Panc1 (cell line): Measurements from ENCODE around the gene SUCO. TPM values are rescaled to one million over a fixed set of nuclear protein-coding genes. Genes with fewer than 3 reads are reported as not detected.
A peak's percentile ranks its signal among the peaks of the same experiment; 100 is the strongest.

ENCODE experiments used
- ATAC-seq: fragments of 200-7000 bp; cut with Tn5 transposase; 2 replicates; pipeline ENCODE4 v1.9.1; 2020; ENCODE audit warnings: mild to moderate bottlenecking, moderate library complexity
- BruUV-seq: library from RNA; stranded (reverse); fragments of 400-500 nt; replicated peaks from 2 replicates; lab custom pipeline; 2021; lab: Mats Ljungman, UMichigan
- CTCF ChIA-PET: fragments of 300-600 bp; sonication (Branson Sonifier 250); formaldehyde crosslinking; loops from one replicate; lab custom pipeline; 2022; ENCODE audit warnings: antibody characterized with exemption; lab: Charles Lee
- POLR2A ChIA-PET: fragments of 300-600 bp; sonication (Branson Sonifier 250); formaldehyde crosslinking; loops from one replicate; lab custom pipeline; 2022; ENCODE audit warnings: antibody characterized with exemption; lab: Charles Lee
- DNase-seq: peaks from one replicate; pipeline ENCODE4 v3.0.0-alpha.2; 2010; ENCODE audit warnings: low read depth, low spot score
- H3K27ac ChIP-seq: 2 replicates; pipeline ENCODE4 v1.5.1; 2011; ENCODE audit warnings: mild to moderate bottlenecking, low read length, inconsistent platforms
- H3K27me3 ChIP-seq: fragments of 200-500 bp; sonication (Bioruptor generic); 2 replicates; pipeline ENCODE4 v1.6.0; 2014; ENCODE audit warnings: low read length, inconsistent platforms; ENCODE audit not compliant: control insufficient read depth, insufficient read depth
- H3K36me3 ChIP-seq: fragments of 200-500 bp; sonication (Bioruptor generic); 2 replicates; pipeline ENCODE4 v1.5.1; 2014; ENCODE audit warnings: inconsistent platforms, mild to moderate bottlenecking, low read length, moderate library complexity; ENCODE audit not compliant: control insufficient read depth, insufficient read depth
- H3K4me1 ChIP-seq: 2 replicates; pipeline ENCODE4 v1.5.1; 2011; ENCODE audit warnings: inconsistent platforms, mild to moderate bottlenecking, low read length, moderate library complexity; ENCODE audit not compliant: control insufficient read depth, insufficient read depth
- H3K4me3 ChIP-seq, 2 experiments: 2 replicates each; pipeline ENCODE4 v1.5.1; 2011 to 2012; ENCODE audit warnings: low read depth in 2 of 2, low read length in 2 of 2, mild to moderate bottlenecking in 2 of 2, inconsistent platforms in 1 of 2, moderate library complexity in 1 of 2
- H3K9me3 ChIP-seq: fragments of 200-500 bp; sonication (Bioruptor generic); 2 replicates; pipeline ENCODE4 v1.5.1; 2014; ENCODE audit warnings: low read depth, mild to moderate bottlenecking, inconsistent platforms, low read length, moderate library complexity; ENCODE audit not compliant: control insufficient read depth, insufficient read depth
- CTCF ChIP-seq: fragments of 450-650 bp; IDR thresholded peaks from 2 replicates; pipeline ENCODE4 v1.5.1; 2017; ENCODE audit warnings: mild to moderate bottlenecking
- POLR2AphosphoS5 ChIP-seq: IDR thresholded peaks from 2 replicates; pipeline ENCODE4 v1.6.1; 2012; ENCODE audit warnings: mild to moderate bottlenecking, low read depth, low read length, moderate library complexity
- REST ChIP-seq, 2 experiments: IDR thresholded peaks; 2 replicates each; pipeline ENCODE4 v1.6.1; 2011 to 2012; ENCODE audit warnings: low read depth in 2 of 2, control low read depth in 1 of 2, low read length in 1 of 2, mild to moderate bottlenecking in 1 of 2, moderate library complexity in 1 of 2; ENCODE audit not compliant: insufficient read depth in 1 of 2
- SIN3A ChIP-seq: IDR thresholded peaks from 2 replicates; pipeline ENCODE4 v1.6.1; 2012; ENCODE audit warnings: low read depth, mild to moderate bottlenecking, low read length, moderate library complexity, borderline replicate concordance; ENCODE audit not compliant: insufficient read depth
- TCF7L2 ChIP-seq: IDR thresholded peaks from 2 replicates; pipeline ENCODE4 v1.6.1; 2011; ENCODE audit warnings: mild to moderate bottlenecking, low read depth, low read length, inconsistent platforms
- in situ Hi-C: cut with HindIII; loops from 2 replicates; pipeline ENCODE4 v1.10.0; 2016; ENCODE audit warnings: low sequenced_read_pairs, low pct_unique_long_range_greater_than_20kb
- intact Hi-C: fragments of 100-400 bp; cut with micrococcal nuclease; formaldehyde crosslinking; loops from one replicate; pipeline ENCODE4 v1.10.0; 2022; ENCODE audit not compliant: unreplicated experiment
- total RNA-seq: library from RNA; stranded (reverse); gene quantifications from one replicate; pipeline ENCODE4 v1.2.1, GENCODE V29; 2021; ENCODE audit not compliant: unreplicated experiment

SUCO gene
- total RNA-seq, 1 experiment from 2014 or later, result 31.3 TPM

DNA sequence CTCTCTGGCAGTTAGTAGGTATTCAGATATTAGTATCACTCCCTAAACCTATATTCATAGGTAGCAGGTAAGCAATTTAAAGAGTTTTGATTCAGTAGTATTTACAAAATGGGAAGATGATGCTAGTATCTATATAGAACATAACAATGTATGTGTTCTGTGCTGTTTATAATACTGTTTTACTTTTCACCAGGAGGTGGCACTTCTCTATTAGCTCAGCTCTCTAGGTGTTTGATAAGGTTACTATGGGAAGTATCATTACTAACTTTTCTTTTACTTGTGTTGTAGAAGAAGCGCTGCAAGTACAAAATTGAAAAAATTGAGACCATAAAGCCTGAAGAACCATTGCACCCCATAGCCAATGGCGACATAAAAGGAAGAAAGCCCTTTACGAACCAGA lies 76.6 kb downstream of the SUCO start:
- H3K9me3 ChIP-seq, result no peaks in the 10 kb centered on the region
- DNase-seq (no peak), ATAC-seq (no peak; the same call in 1 of the 2 replicates)
- intact Hi-C loops, result loop anchor here (5.0 kb wide), 1 partner anchor 108 kb away; no protein-coding TSS in a partner anchor
- ChIA-PET POLR2A (no interaction called here), CTCF (interaction anchor here (0.7 kb wide), 2 partner anchors 35 to 110 kb away, joined by 3 to 4 read pairs; no protein-coding TSS in a partner anchor)
- H3K4me1 ChIP-seq, result no peaks in the 10 kb centered on the region
- peaks cover 10% of the 10 kb centered on the region for H3K36me3 ChIP-seq
- no peak overlapping the region for H3K27ac ChIP-seq
- H3K4me3 ChIP-seq, result no peak overlapping the region
- BruUV-seq, result no TSS peak
- in situ Hi-C loops, result no loop called here
- no peaks in the 10 kb centered on the region for H3K27me3 ChIP-seq
- TF ChIP-seq SIN3A (no peak), REST (IDR thresholded peaks at IDR 0.05; ENCODE audit: insufficient read depth in 1 of 2, low read depth in 2 of 2, low read length in 1 of 2) (no peak), CTCF (peak; percentile 46; the same call in 1 of the 2 replicates), TCF7L2 (no peak)

DNA sequence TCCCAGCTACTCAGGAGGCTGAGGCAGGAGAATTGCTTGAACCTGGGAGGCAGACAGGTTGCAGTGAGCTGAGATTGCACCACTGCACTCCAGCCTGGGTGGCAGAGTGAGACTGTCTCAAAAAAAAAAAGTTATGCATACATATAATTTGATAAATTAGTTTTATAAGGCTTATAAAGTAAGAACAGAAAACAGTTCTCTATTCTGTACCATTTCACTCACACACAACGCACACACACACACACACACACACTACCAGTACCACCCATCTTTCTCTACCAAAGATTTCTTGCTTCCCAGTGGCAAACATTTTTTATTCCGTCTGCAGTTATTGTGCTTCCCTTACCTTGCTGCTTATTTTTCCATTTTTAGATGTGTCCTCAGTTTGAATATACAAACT lies 79.5 kb downstream of the SUCO start:
- no TSS peak for BruUV-seq
- ChIA-PET POLR2A (no interaction called here), CTCF (no interaction called here)
- Histone ChIP-seq H3K4me1 (no peaks in the 10 kb centered on the region), H3K36me3 (peaks cover 10% of the 10 kb centered on the region), H3K27me3 (no peaks in the 10 kb centered on the region), H3K9me3 (peaks cover 7% of the 10 kb centered on the region; the same call in 1 of the 2 replicates), H3K4me3 (no peak overlapping the region), H3K27ac (no peak overlapping the region)
- TF ChIP-seq CTCF (no peak), REST (IDR thresholded peaks at IDR 0.05; ENCODE audit: insufficient read depth in 1 of 2, low read depth in 2 of 2, low read length in 1 of 2) (no peak), TCF7L2 (no peak), POLR2AphosphoS5 (no peak), SIN3A (no peak)
- no peak for DNase-seq
- intact Hi-C loops, result no loop called here
- in situ Hi-C loops, result no loop called here
- no peak for ATAC-seq
